HCT116 (cell line): ENCODE results near the gene CEP57. TPM values are rescaled to one million over a fixed set of nuclear protein-coding genes. Genes with fewer than 3 reads are reported as not detected.
A peak's percentile ranks its signal among the peaks of the same experiment; 100 is the strongest.

Source experiments
- ATAC-seq: fragments of 200-7000 bp; cut with Tn5 transposase; 2 replicates; pipeline ENCODE4 v1.9.1; 2020; ENCODE audit warnings: mild to moderate bottlenecking, moderate library complexity
- BruUV-seq: library from RNA; stranded (reverse); fragments of 400-500 nt; replicated peaks from 2 replicates; lab custom pipeline; 2021; lab: Mats Ljungman, UMichigan
- CTCF ChIA-PET: fragments of 300-600 bp; sonication (Branson Sonifier 250); formaldehyde crosslinking; loops from one replicate; lab custom pipeline; 2021; ENCODE audit warnings: antibody characterized with exemption; lab: Charles Lee
- POLR2A ChIA-PET: fragments of 300-600, 350-600 bp; sonication (Branson Sonifier 250); formaldehyde crosslinking; loops from one replicate; lab custom pipeline; 2021; ENCODE audit warnings: antibody characterized with exemption; lab: Charles Lee
- RAD21 ChIA-PET, 2 experiments: fragments of 300-600 bp; sonication (Branson Sonifier 250); formaldehyde crosslinking; loops; one replicate each; lab custom pipeline; 2023; ENCODE audit warnings: low total read pairs in 2 of 2; ENCODE audit not compliant: uncharacterized antibody in 2 of 2, unreplicated experiment in 2 of 2, low non-redundant PET in 1 of 2; lab: Charles Lee
- DNase-seq: peaks from one replicate; pipeline ENCODE4 v3.0.0-alpha.2; 2010; ENCODE audit warnings: low read depth, low spot score
- H2AFZ ChIP-seq: fragments of 200-600 bp; shearing (Covaris generic), sonication (generic); 2 replicates; pipeline ENCODE4 v1.6.1; 2017; ENCODE audit warnings: low read depth, mixed run types, mixed read lengths, antibody characterized with exemption, low read length; ENCODE audit not compliant: poor library complexity, severe bottlenecking
- H3K27ac ChIP-seq: 2 replicates; pipeline ENCODE4 v1.5.1; 2012; ENCODE audit warnings: low read depth, low read length
- H3K27me3 ChIP-seq: fragments of 200-600 bp; sonication (generic); 2 replicates; pipeline ENCODE4 v1.6.1; 2016; ENCODE audit warnings: mixed run types, low read length, mixed read lengths; ENCODE audit not compliant: insufficient read depth
- H3K36me3 ChIP-seq, 2 experiments: fragments of 200-500 bp in 1 of 2; fragments of 200-600 bp in 1 of 2; sonication (Bioruptor generic) in 1 of 2; sonication (generic) in 1 of 2; 2 replicates each; pipeline versions ENCODE4 v1.5.1 to v1.6.1; 2014 to 2016; ENCODE audit warnings: low read length in 2 of 2, inconsistent platforms in 1 of 2, mixed read lengths in 1 of 2, mixed run types in 1 of 2; ENCODE audit not compliant: insufficient read depth in 2 of 2, control insufficient read depth in 1 of 2
- H3K4me1 ChIP-seq, 2 experiments: fragments of 200-600 bp in 1 of 2; sonication (generic) in 1 of 2; 2 replicates each; pipeline versions ENCODE4 v1.5.1 to v1.6.1; 2012 to 2017; ENCODE audit warnings: low read length in 2 of 2, inconsistent platforms in 1 of 2, mild to moderate bottlenecking in 1 of 2, mixed read lengths in 1 of 2, mixed run types in 1 of 2, moderate library complexity in 1 of 2; ENCODE audit not compliant: insufficient read depth in 2 of 2, control insufficient read depth in 1 of 2
- H3K4me2 ChIP-seq: fragments of 200-600 bp; sonication (generic); 2 replicates; pipeline ENCODE4 v1.6.1; 2017; ENCODE audit warnings: mixed run types, low read length, mixed read lengths
- H3K4me3 ChIP-seq, 2 experiments: fragments of 200-600 bp in 1 of 2; sonication (generic) in 1 of 2; replicated peaks in 1 of 2; 2 replicates each; pipeline ENCODE4 v1.5.1; 2011 to 2016; ENCODE audit warnings: low read length in 2 of 2, control low read depth in 1 of 2, low read depth in 1 of 2, mild to moderate bottlenecking in 1 of 2, mixed read lengths in 1 of 2, mixed run types in 1 of 2
- H3K79me2 ChIP-seq: fragments of 200-600 bp; sonication (generic); 2 replicates; pipeline ENCODE4 v1.6.1; 2017; ENCODE audit warnings: mild to moderate bottlenecking, mixed run types, low read length, moderate library complexity, mixed read lengths; ENCODE audit not compliant: insufficient read depth
- H3K9ac ChIP-seq: fragments of 200-600 bp; sonication (generic); 2 replicates; pipeline ENCODE4 v1.6.1; 2016; ENCODE audit warnings: low read length, mixed read lengths
- H3K9me2 ChIP-seq: fragments of 200-600 bp; sonication (generic), shearing (Covaris generic); 2 replicates; pipeline ENCODE4 v1.6.1; 2017; ENCODE audit warnings: mixed run types, mild to moderate bottlenecking, moderate library complexity; ENCODE audit not compliant: insufficient read depth
- H3K9me3 ChIP-seq, 2 experiments: fragments of 200-500 bp in 1 of 2; fragments of 200-600 bp in 1 of 2; sonication (Bioruptor generic) in 1 of 2; sonication (generic) in 1 of 2; 2 replicates each; pipeline ENCODE4 v1.6.1; 2014 to 2017; ENCODE audit warnings: low read length in 2 of 2, mixed read lengths in 2 of 2, inconsistent platforms in 1 of 2, low read depth in 1 of 2, mild to moderate bottlenecking in 1 of 2, mixed run types in 1 of 2, moderate library complexity in 1 of 2; ENCODE audit not compliant: control insufficient read depth in 1 of 2, insufficient read depth in 1 of 2
- H4K20me1 ChIP-seq: fragments of 200-600 bp; sonication (generic), shearing (Covaris generic); 2 replicates; pipeline ENCODE4 v1.6.1; 2017; ENCODE audit warnings: mixed run types, mild to moderate bottlenecking, moderate library complexity; ENCODE audit not compliant: insufficient read depth
- ATF3 ChIP-seq: IDR thresholded peaks from 2 replicates; pipeline ENCODE4 v1.6.1; 2012
- CBX3 ChIP-seq: IDR thresholded peaks from 2 replicates; pipeline ENCODE4 v1.6.1; 2012; ENCODE audit warnings: low read depth
- CTCF ChIP-seq, 3 experiments: fragments of 200-600 bp in 1 of 3; sonication (generic) in 1 of 3; IDR thresholded peaks in 2 of 3; conservative IDR thresholded peaks in 1 of 3; 2 replicates each; pipeline ENCODE4 v1.5.1; 2012 to 2017; ENCODE audit warnings: low read depth in 2 of 3, low read length in 2 of 3, antibody characterized with exemption in 1 of 3, borderline replicate concordance in 1 of 3, control low read depth in 1 of 3, mild to moderate bottlenecking in 1 of 3, mixed read lengths in 1 of 3, mixed run types in 1 of 3, moderate library complexity in 1 of 3; ENCODE audit not compliant: insufficient read depth in 1 of 3
- EGR1 ChIP-seq: IDR thresholded peaks from 2 replicates; pipeline ENCODE4 v1.6.1; 2012; ENCODE audit warnings: low read depth
- ELF1 ChIP-seq: IDR thresholded peaks from 2 replicates; pipeline ENCODE4 v1.6.1; 2012; ENCODE audit warnings: low read depth, borderline replicate concordance
- EZH2 ChIP-seq: fragments of 200-600 bp; sonication (generic); IDR thresholded peaks from 2 replicates; pipeline ENCODE4 v1.6.1; 2017; ENCODE audit warnings: antibody characterized with exemption, mixed run types
- EZH2phosphoT487 ChIP-seq: fragments of 200-600 bp; IDR thresholded peaks from 2 replicates; pipeline ENCODE4 v1.6.1; 2018; ENCODE audit warnings: antibody characterized with exemption, borderline replicate concordance
- FOSL1 ChIP-seq: IDR thresholded peaks from 2 replicates; pipeline ENCODE4 v1.6.1; 2012; ENCODE audit warnings: low read depth
- MAX ChIP-seq: IDR thresholded peaks from 2 replicates; pipeline ENCODE4 v1.6.1; 2012
- POLR2A ChIP-seq: IDR thresholded peaks from 2 replicates; pipeline ENCODE4 v1.7.0; 2011; ENCODE audit warnings: borderline replicate concordance; ENCODE audit not compliant: insufficient read depth, insufficient read length; ENCODE audit errors: extremely low read depth
- POLR2AphosphoS5 ChIP-seq: IDR thresholded peaks from 2 replicates; pipeline ENCODE4 v1.6.1; 2011; ENCODE audit warnings: mild to moderate bottlenecking, low read depth, low read length, moderate library complexity
- SIN3A ChIP-seq: IDR thresholded peaks from 2 replicates; pipeline ENCODE4 v1.6.1; 2012; ENCODE audit warnings: low read depth
- SP1 ChIP-seq: IDR thresholded peaks from 2 replicates; pipeline ENCODE4 v1.6.1; 2012; ENCODE audit warnings: low read depth
- SRF ChIP-seq: IDR thresholded peaks from 2 replicates; pipeline ENCODE4 v1.6.1; 2012; ENCODE audit warnings: low read depth
- TCF7L2 ChIP-seq: IDR thresholded peaks from 2 replicates; pipeline ENCODE4 v1.7.0; 2011; ENCODE audit warnings: borderline replicate concordance, inconsistent platforms; ENCODE audit not compliant: insufficient read depth, insufficient read length; ENCODE audit errors: extremely low read depth
- ZBTB33 ChIP-seq: IDR thresholded peaks from 2 replicates; pipeline ENCODE4 v1.6.1; 2011; ENCODE audit warnings: mild to moderate bottlenecking, low read length, moderate library complexity; ENCODE audit not compliant: insufficient replicate concordance; ENCODE audit errors: extremely low read depth
- ZFX ChIP-seq: fragments of 450-650 bp; IDR thresholded peaks from 2 replicates; pipeline ENCODE4 v1.6.1; 2017
- intact Hi-C: fragments of 100-400 bp; cut with micrococcal nuclease; formaldehyde crosslinking; loops from 2 replicates; pipeline ENCODE4 v1.10.0; 2022
- total RNA-seq: library from RNA; stranded (reverse); gene quantifications from one replicate; pipeline ENCODE4 v1.2.1, GENCODE V29; 2021; ENCODE audit not compliant: unreplicated experiment

CEP57 gene
- total RNA-seq, 1 experiment from 2014 or later: 43.3 TPM

- Histone ChIP-seq H2AFZ (peak within 1 kb of the TSS; percentile 42), H3K9me2 (no peaks in the 10 kb centered on the region), H3K79me2 (peaks cover 57% of the 10 kb centered on the region), H3K9ac (peak within 1 kb of the TSS; percentile 81), H3K4me3 (peak within 1 kb of the TSS; percentile 76 to 87), H3K4me2 (peak within 1 kb of the TSS; percentile 92), H3K9me3 (no peaks in the 10 kb centered on the region), H3K27ac (peak within 1 kb of the TSS; percentile 77), H4K20me1 (no peaks in the 10 kb centered on the region), H3K36me3 (peaks cover 18 to 21% of the 10 kb centered on the region in 2 experiments; a peak in 3 of 4 replicates)
- intact Hi-C loops: loop anchor here (1.0 to 10.0 kb wide), 4 partner anchors 603 to 825 kb away; partner anchors contain the start of genes JRKL and SRSF8
- ATAC-seq: peak; percentile 82
- POLR2A ChIA-PET: interaction anchor here (0.8 to 1.3 kb wide), 3 partner anchors 27 to 723 kb away, joined by 3 to 4 read pairs (median 3); partner anchors contain the start of gene SRSF8
- BruUV-seq: no TSS peak
- peak; percentile 98 for DNase-seq
- TF ChIP-seq EZH2phosphoT487 (no peak), SRF (peak; percentile 71), CTCF (IDR thresholded peaks at IDR 0.05 in 2 of 3, conservative IDR thresholded peaks at IDR 0.05 in 1 of 3; ENCODE audit: borderline replicate concordance in 1 of 3, insufficient read depth in 1 of 3, low read depth in 2 of 3, low read length in 2 of 3) (no peak), TCF7L2 (peak; percentile 91), EGR1 (peak; percentile 48), EZH2 (no peak), FOSL1 (no peak), SP1 (peak; percentile 90), SIN3A (no peak; the same call in 1 of the 2 replicates), ZFX (peak; percentile 76), CBX3 (0 out of 2 replicates have a peak, but pooled peaks have one; percentile 24), ZBTB33 (peak; percentile 62), ELF1 (peak; percentile 92), MAX (peak; percentile 79), POLR2A (no peak), POLR2AphosphoS5 (peak; percentile 83), ATF3 (no peak)
- TF ChIP-seq, all 23 proteins: peak for 10
- CTCF ChIA-PET: interaction anchor here (0.8 to 1.7 kb wide), 5 partner anchors 47 to 1894 kb away, joined by 3 to 4 read pairs (median 4); no protein-coding TSS in a partner anchor
- Histone ChIP-seq H3K27me3 (no peaks in the 10 kb centered on the region), H3K4me1 (peaks cover 9 to 18% of the 10 kb centered on the region in 2 experiments; a peak in 3 of 4 replicates)
- RAD21 ChIA-PET: interaction anchor here (0.7 to 1.0 kb wide), 2 partner anchors 84 to 118 kb away, joined by 3 to 4 read pairs; no protein-coding TSS in a partner anchor
These were observed 684 bp upstream of the CEP57 start, which contains the start of gene FAM76B for GRCh38 chr11:95789506-95790122. Gene FAM76B, minus strand, starts transcription at chr11:95789782. Its CDS starts 304 bp downstream, at chr11:95789478.
